HS-27A (cell line): Measurements from ENCODE around the gene VSTM1.
"Not testable (repeated sequence)": the region's sequence is repeated elsewhere in the genome, so short reads cannot be mapped to it uniquely, and the experiment has no call there.

ENCODE experiments used
- DNase-seq: peaks from one replicate; pipeline ENCODE4 v3.0.0-alpha.2; 2012; ENCODE audit warnings: low read depth, missing footprints

VSTM1 gene

GRCh38 chr19:54073829-54074228 is 10.1 kb upstream of the VSTM1 start:
- no peak for DNase-seq

GRCh38 chr19:54069470-54069869 is 5.8 kb upstream of the VSTM1 start:
- no peak for DNase-seq

DNA sequence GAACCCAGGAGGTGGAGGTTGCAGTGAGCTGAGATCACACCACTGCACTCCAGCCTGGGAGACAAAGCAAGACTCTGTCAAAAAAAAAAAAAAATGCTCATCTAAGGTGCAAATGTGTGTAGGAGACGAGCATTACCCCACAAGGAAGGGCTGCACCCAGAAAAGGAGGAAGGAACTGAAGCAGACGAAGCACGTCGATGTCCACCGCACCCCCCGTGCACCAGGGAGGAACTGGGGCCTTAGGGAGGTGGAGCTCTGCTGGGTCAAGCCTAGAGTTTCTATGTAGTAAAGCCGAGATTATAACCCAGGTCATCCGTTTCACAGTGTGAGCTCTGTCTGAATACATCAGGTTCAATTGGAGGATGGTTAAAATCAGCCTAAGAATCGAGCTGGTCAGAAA is 1.1 kb downstream of the VSTM1 start:
- DNase-seq, result no peak

- DNase-seq, result no peak
These were observed 16.1 kb downstream of the VSTM1 start for GRCh38 chr19:54047616-54048015.

GRCh38 chr19:54045771-54046170 is 17.9 kb downstream of the VSTM1 start:
- no peak for DNase-seq

DNA sequence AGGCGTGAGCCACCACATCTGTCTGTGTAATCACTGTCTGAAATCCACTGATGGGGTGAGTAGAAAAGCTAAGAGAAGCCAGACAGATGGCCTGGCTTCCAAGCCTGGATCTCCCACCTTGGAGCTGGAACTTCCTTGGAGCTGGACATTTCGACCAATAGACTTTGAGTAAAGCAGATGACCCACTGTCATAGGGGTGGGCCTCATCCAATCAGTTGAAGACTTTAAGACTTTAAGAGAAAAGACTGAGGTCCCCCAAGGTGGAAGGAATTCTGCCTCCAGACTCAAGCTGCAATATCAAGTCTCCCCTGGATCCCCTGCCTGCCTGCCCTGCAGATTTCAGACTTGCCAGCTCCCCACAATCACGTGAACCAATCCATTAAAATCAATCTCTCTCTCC is 20.7 kb downstream of the VSTM1 start:
- DNase-seq, result no peak

GRCh38 chr19:54041969-54042606 is 21.6 kb downstream of the VSTM1 start:
- no peak for DNase-seq

DNA sequence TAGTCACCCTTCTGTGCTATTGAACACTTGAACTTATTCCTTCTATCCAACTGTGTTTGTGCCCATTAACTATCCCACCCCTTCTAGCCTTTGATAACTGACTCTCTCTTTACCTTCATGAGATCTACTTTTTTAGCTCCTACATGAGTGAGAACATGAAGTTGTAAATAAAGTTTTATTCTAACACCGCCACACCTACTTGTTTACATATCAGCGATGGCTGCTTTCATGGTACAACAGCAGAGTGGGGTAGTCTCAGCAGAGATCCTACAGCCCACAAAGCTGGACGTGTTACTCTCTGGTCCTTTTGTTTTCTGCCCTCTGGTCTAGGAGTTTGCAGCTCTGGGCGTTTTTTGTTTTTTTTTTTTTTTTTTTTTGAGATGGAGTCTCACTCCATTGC is 23.7 kb downstream of the VSTM1 start:
- DNase-seq, result no peak

GRCh38 chr19:54036542-54036941 is 27.2 kb downstream of the VSTM1 start:
- not testable (repeated sequence) for DNase-seq

DNA sequence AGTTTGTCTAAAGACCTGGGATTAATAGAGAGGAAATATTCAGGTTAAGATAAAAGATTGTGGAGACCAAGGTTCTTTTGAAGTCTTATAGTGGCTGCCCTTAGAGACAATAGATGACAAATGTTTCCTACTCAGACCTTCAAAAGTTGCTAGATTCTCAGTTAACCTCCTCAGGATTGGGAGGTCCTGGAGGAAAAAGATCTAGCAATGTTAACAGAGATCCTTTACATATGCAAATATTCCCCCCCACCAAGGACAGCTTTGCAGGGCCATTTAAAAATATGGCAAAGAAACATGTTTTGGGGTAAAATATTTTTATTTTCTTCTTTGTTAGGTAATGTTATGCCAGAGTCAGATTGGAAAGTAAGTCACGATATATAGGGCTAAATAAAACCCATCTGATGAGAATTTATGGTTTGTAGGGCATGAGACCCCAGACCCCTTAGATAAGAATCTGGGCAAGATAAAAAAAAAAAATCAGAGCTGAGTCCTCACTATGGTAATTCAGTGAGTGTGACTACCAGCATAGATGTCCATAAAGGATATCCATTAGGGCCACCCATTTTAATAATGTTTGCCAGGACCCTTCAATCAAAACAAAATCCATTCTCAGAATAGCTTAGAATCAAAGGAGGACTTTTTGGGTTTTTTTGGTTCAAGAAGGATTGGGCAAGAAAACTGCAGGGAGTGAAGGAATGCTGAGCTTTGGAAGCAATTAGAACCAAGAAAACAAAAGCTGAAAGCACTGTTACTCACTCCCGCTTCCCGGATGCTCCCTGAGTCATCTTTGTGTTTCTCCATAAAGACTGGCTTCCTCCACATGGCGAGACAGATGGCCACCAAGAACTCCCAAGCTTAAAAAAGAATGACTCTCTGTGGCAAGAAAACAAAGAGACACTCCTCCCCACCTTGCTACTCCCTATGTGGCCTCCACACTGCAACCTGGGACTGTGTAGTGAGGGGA is 28.2 kb downstream of the VSTM1 start:
- peak; percentile 82 for DNase-seq

GRCh38 chr19:54030895-54031586 is 32.7 kb downstream of the VSTM1 start:
- no peak for DNase-seq

DNA sequence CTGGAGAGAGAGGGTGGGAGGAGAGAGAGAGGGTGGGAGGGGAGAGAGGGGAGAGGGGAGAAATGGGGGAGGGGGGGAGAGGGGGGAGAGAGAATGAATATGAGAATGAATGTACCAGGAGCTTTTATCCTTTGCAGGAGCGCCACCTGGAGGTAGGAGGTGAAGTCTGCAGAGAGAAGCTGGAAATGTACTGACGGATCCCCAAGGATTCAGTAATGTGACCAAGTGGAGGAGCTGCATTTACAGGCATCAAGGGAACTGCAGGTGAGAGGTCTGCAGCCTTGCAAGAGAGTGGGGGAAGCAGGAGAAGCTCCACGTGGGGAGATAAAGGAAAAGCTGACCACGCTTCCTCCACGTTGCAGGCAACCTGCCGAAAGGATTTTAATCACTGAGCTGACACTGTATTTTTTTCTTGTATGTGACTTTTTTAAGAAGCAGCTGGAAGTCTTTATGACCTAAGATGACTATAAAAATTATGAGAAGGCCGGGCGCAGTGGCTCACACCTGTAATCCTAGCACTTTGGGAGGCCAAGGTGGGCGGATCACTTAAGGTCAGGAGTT is 33.7 kb downstream of the VSTM1 start:
- DNase-seq, result no peak

GRCh38 chr19:54029301-54029700 is 34.4 kb downstream of the VSTM1 start:
- DNase-seq, result no peak

- no peak for DNase-seq
These were observed 37.0 kb downstream of the VSTM1 start for GRCh38 chr19:54026656-54027055.

- DNase-seq, result no peak
These were observed 39.0 kb downstream of the VSTM1 start for GRCh38 chr19:54024660-54025059.

- no peak for DNase-seq
These were observed 40.5 kb downstream of the VSTM1 start for GRCh38 chr19:54023191-54023590.

GRCh38 chr19:54021932-54022331 is 41.8 kb downstream of the VSTM1 start:
- DNase-seq, result no peak

- DNase-seq, result no peak
These were observed 42.3 kb downstream of the VSTM1 start for GRCh38 chr19:54021363-54021762.

GRCh38 chr19:54017261-54017660 is 46.4 kb downstream of the VSTM1 start:
- DNase-seq, result no peak

DNA sequence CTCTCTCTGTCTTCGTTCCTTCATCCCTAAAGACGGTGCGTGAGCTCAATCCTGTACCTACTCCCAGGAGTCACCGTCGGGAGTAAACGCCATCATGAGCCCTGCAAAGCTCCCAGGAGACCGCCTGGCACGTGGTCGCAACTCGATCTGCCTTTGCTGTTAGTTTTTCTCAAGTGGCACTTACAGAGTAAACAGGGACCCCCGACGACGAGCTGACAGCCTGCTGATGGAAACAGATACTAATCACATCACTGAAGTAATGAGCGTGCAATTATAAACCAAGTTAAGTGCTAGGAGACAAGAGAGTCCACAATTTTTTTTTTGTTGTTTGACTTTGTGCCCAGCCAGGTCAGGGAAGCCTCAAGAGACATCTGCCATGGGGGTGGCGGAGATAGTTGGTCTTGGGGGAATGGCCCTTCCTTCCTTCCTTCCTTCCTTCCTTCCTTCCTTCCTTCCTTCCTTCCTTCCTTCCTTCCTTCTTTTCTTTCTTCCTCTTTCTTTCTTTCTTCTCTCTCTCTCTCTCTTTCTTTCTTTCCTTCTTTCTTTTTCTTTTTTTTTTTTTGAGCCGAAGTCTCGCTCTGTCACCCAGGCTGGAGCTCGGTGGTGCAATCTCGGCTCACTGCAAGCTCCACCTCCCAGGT is 48.7 kb downstream of the VSTM1 start:
- no peak for DNase-seq

- DNase-seq, result no peak
These were observed 49.8 kb downstream of the VSTM1 start for GRCh38 chr19:54013866-54014265.
